Esophagus squamous epithelium (tissue), 5 donors: Measurements from ENCODE around the gene SCGB3A1. TPM values are rescaled to one million over a fixed set of nuclear protein-coding genes. Genes with fewer than 3 reads are reported as not detected.

Experiments
- DNase-seq: peaks from one replicate; lab custom pipeline; 2025; lab: John Stamatoyannopoulos, UW
- H3K27ac ChIP-seq, 4 donors: fragments of 200-600 bp; sonication (generic); one replicate each; pipeline ENCODE4 v1.5.1; 2016 to 2019; ENCODE audit warnings: mild to moderate bottlenecking in 1 of 4
- H3K27me3 ChIP-seq, 4 donors: fragments of 200-600 bp; sonication (generic); 1 replicate in 3 of 4; 2 replicates in 1 of 4; pipeline versions ENCODE4 v1.5.1 to v1.6.0; 2017 to 2021; ENCODE audit warnings: antibody characterized with exemption in 1 of 4
- H3K36me3 ChIP-seq, 3 donors: fragments of 200-600 bp; sonication (generic); one replicate each; pipeline ENCODE4 v1.5.1; 2016 to 2019
- H3K4me1 ChIP-seq, 3 donors: fragments of 200-600 bp; sonication (generic); one replicate each; pipeline ENCODE4 v1.5.1; 2017 to 2019
- H3K4me3 ChIP-seq, 4 donors: fragments of 200-600 bp; sonication (generic); 1 replicate in 3 of 4; 2 replicates in 1 of 4; pipeline ENCODE4 v1.5.1; 2016 to 2019; ENCODE audit warnings: mild to moderate bottlenecking in 2 of 4, moderate library complexity in 1 of 4
- H3K9me3 ChIP-seq, 3 donors: fragments of 200-600 bp; sonication (generic); one replicate each; pipeline ENCODE4 v1.5.1; 2016 to 2019
- CTCF ChIP-seq, 6 experiments: fragments of 450-650 bp in 4 of 6; fragments of 200-600 bp in 2 of 6; sonication (generic) in 2 of 6; IDR thresholded peaks; one replicate each; pipeline ENCODE4 v1.5.1; 2016 to 2019; ENCODE audit warnings: antibody characterized with exemption in 6 of 6, mild to moderate bottlenecking in 4 of 6, moderate library complexity in 4 of 6
- POLR2A ChIP-seq, 4 donors: fragments of 450-650 bp; IDR thresholded peaks; one replicate each; pipeline ENCODE4 v1.6.1; 2017; ENCODE audit warnings: antibody characterized with exemption in 4 of 4, mild to moderate bottlenecking in 4 of 4, moderate library complexity in 3 of 4
- WGBS, 2 donors: methylation state at CpG; one replicate each; pipeline ENCODE4 v1.1.5; 2018; 5-methylcytosine and 5-hydroxymethylcytosine counted together
- intact Hi-C: fragments of 100-400 bp; cut with DNase I; formaldehyde crosslinking; loops from one replicate; pipeline ENCODE4 v1.15.0; 2022
- total RNA-seq, 4 donors: library from RNA; depleted of rRNA; stranded (reverse); fragments of >200 nt; gene quantifications; one replicate each; pipeline ENCODE4 v1.1.0, GENCODE V29; 2016
- donor health status: DM: yes; HTN: yes; CAD: no.

The SCGB3A1 gene
- total RNA-seq, 4 donors from 2014 or later = 2.1 to 101 TPM; not detected in 2

DNA sequence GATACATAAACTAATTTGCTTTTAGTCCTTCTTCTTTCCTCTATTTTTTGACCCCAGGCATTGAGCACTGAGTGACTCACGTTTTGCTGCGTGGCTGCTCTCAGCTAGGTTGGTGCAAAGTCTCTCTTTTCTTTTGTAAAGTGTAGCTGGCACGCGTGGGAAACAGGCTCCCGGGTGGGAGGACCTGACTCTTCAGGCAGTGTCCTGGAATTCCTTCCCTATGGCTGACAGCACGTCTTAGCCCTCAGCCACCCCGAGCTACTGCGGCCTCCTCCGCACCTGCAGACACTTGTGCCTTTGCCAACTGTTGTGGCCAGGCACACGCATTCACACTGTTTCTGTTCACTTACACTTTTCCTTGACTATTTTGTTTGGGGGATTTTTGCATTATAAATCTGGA, 877 bp upstream of the SCGB3A1 start:
- H3K27me3 ChIP-seq = peaks cover 6 to 65% (median 14%) of the 10 kb centered on the region in 4 donors
- H3K4me1 ChIP-seq = peaks cover 15 to 23% (median 21%) of the 10 kb centered on the region in 3 donors
- H3K4me3 ChIP-seq = no peak overlapping the region
- no peaks in the 10 kb centered on the region for H3K9me3 ChIP-seq
- 65 to 74% methylated on average over 10 of the region's 10 CpGs for WGBS, 2 donors
- H3K36me3 ChIP-seq = no peaks in the 10 kb centered on the region
- DNase-seq = no peak
- no peak overlapping the region for H3K27ac ChIP-seq
- TF ChIP-seq POLR2A (IDR thresholded peaks at IDR 0.05) (no peak), CTCF (IDR thresholded peaks at IDR 0.05) (no peak)
- intact Hi-C loops = no loop called here

- no peak overlapping the region for H3K27ac ChIP-seq
- TF ChIP-seq POLR2A (IDR thresholded peaks at IDR 0.05) = no peak
- 0% methylated on average over 1 of the region's 63 CpGs; no CpG with 5 or more reads in 1 of the 2 donors for WGBS, 2 donors
- no peak for DNase-seq
- H3K27me3 ChIP-seq = peaks cover 6 to 69% (median 14%) of the 10 kb centered on the region in 4 donors
- intact Hi-C loops = no loop called here
- peaks cover 15 to 23% (median 21%) of the 10 kb centered on the region in 3 donors for H3K4me1 ChIP-seq
- H3K9me3 ChIP-seq = no peaks in the 10 kb centered on the region
- peak overlapping the region in 3 of 4 donors; percentile 14 to 53 (median 28) for H3K4me3 ChIP-seq
- H3K36me3 ChIP-seq = no peaks in the 10 kb centered on the region
Observed at GRCh38 chr5:180590543-180591310, 572 bp downstream of the SCGB3A1 start.

- peaks cover 15 to 23% (median 21%) of the 10 kb centered on the region in 3 donors for H3K4me1 ChIP-seq
- no peaks in the 10 kb centered on the region for H3K9me3 ChIP-seq
- H3K36me3 ChIP-seq = no peaks in the 10 kb centered on the region
- peak overlapping the region in 2 of 4 donors; percentile 28 to 53 for H3K4me3 ChIP-seq
- intact Hi-C loops = no loop called here
- no peak overlapping the region for H3K27ac ChIP-seq
- TF ChIP-seq POLR2A (IDR thresholded peaks at IDR 0.05) (no peak), CTCF (IDR thresholded peaks at IDR 0.05) (no peak)
- H3K27me3 ChIP-seq = peaks cover 6 to 69% (median 14%) of the 10 kb centered on the region in 4 donors
- no peak for DNase-seq
- WGBS, 2 donors = 2 to 10% methylated on average over 6 to 14 of the region's 44 CpGs
Observed at GRCh38 chr5:180589771-180590542, 1.3 kb downstream of the SCGB3A1 start.

DNA sequence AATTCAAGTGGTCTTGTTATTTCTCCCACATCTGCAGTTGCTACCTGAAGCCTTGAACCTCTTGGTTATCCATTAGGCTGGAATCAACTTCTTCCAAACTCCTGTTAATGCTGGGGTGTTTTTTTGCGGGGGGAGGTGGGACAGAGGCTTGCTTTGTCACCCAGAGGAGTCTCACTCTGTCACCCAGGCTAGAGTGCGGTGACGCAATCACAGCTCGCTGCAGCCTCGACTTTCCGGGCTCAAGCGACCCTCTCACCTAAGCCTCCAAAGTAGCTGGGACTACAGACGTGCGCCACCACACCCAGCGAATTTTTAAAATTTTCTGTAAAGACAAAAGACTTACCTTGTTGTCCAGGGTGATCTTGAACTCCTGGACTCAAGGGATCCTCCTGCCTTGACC, 4.4 kb downstream of the SCGB3A1 start:
- H3K9me3 ChIP-seq = no peaks in the 10 kb centered on the region
- H3K4me3 ChIP-seq = no peak overlapping the region
- DNase-seq = no peak
- H3K4me1 ChIP-seq = peaks cover 15 to 22% (median 21%) of the 10 kb centered on the region in 3 donors
- intact Hi-C loops = no loop called here
- 92 to 94% methylated on average over 10 of the region's 10 CpGs for WGBS, 2 donors
- peaks cover 6 to 42% (median 14%) of the 10 kb centered on the region in 4 donors for H3K27me3 ChIP-seq
- no peaks in the 10 kb centered on the region for H3K36me3 ChIP-seq
- TF ChIP-seq CTCF (IDR thresholded peaks at IDR 0.05) (no peak), POLR2A (IDR thresholded peaks at IDR 0.05) (no peak)
- H3K27ac ChIP-seq = no peak overlapping the region

- no peaks in the 10 kb centered on the region for H3K9me3 ChIP-seq
- no peak overlapping the region for H3K27ac ChIP-seq
- WGBS, 2 donors = 73 to 82% methylated on average over 3 of the region's 3 CpGs
- H3K36me3 ChIP-seq = no peaks in the 10 kb centered on the region
- TF ChIP-seq CTCF (IDR thresholded peaks at IDR 0.05) = no peak
- no peak for TF ChIP-seq POLR2A (IDR thresholded peaks at IDR 0.05)
- H3K27me3 ChIP-seq = peaks cover 6 to 35% (median 12%) of the 10 kb centered on the region in 4 donors
- no peak overlapping the region for H3K4me3 ChIP-seq
- intact Hi-C loops = no loop called here
- H3K4me1 ChIP-seq = peaks cover 11 to 16% (median 15%) of the 10 kb centered on the region in 3 donors
- DNase-seq = no peak
Observed at GRCh38 chr5:180586204-180586603, 5.1 kb downstream of the SCGB3A1 start.
